Activated naive CD4-positive, alpha-beta T cell treated with anti-CD3 and anti-CD28 coated beads, Interleukin-2, amount 50 U/mL, for 72 hours (primary cell): ENCODE data around the gene UNKL. TPM values are rescaled to one million over a fixed set of nuclear protein-coding genes. Genes with fewer than 3 reads are reported as not detected.

ENCODE experiments used
- ATAC-seq, 2 donors: fragments of 150-1000 bp; cut with Tn5 transposase; 2 replicates each; pipeline ENCODE4 v1.10.0; 2021; ENCODE audit warnings: mild to moderate bottlenecking in 2 of 2, moderate library complexity in 2 of 2
- DNase-seq, 2 donors: peaks; one replicate each; pipeline ENCODE4 v3.0.0; 2021 to 2022; ENCODE audit warnings: low spot score in 2 of 2
- H3K27ac Mint-ChIP-seq, 2 donors: one replicate each; pipeline ENCODE4 v1.8.0; 2022; ENCODE audit warnings: mild to moderate bottlenecking in 2 of 2, mixed read lengths in 2 of 2
- H3K36me3 Mint-ChIP-seq, 2 donors: one replicate each; pipeline ENCODE4 v1.8.0; 2022; ENCODE audit warnings: mixed read lengths in 2 of 2
- H3K9me3 Mint-ChIP-seq, 2 donors: one replicate each; pipeline ENCODE4 v1.8.0; 2022; ENCODE audit warnings: mixed read lengths in 2 of 2
- total RNA-seq, 2 donors: library from RNA; stranded (reverse); gene quantifications; one replicate each; pipeline ENCODE4 v1.2.3, GENCODE V29; 2022

The UNKL gene
- total RNA-seq, 2 donors from 2014 or later, result 38.0 to 72.1 TPM

- DNase-seq (no peak), ATAC-seq (no peak)
- H3K36me3 Mint-ChIP-seq, result peaks cover 4 to 12% of the 10 kb centered on the region in 2 donors
- no peak overlapping the region for H3K27ac Mint-ChIP-seq
- no peaks in the 10 kb centered on the region for H3K9me3 Mint-ChIP-seq
Measured at GRCh38 chr16:1377406-1378010, 37.0 kb downstream of the UNKL start.

GRCh38 chr16:1375741-1376410 is 38.6 kb downstream of the UNKL start:
- Mint-ChIP-seq H3K9me3 (no peaks in the 10 kb centered on the region), H3K36me3 (peaks cover 4 to 12% of the 10 kb centered on the region in 2 donors), H3K27ac (no peak overlapping the region)
- no peak for ATAC-seq
- DNase-seq, result no peak

- Mint-ChIP-seq H3K9me3 (no peaks in the 10 kb centered on the region), H3K36me3 (peaks cover 4 to 12% of the 10 kb centered on the region in 2 donors), H3K27ac (no peak overlapping the region)
- DNase-seq (no peak), ATAC-seq (no peak)
Measured at GRCh38 chr16:1375298-1375640, 39.2 kb downstream of the UNKL start.

GRCh38 chr16:1374418-1375297 is 39.8 kb downstream of the UNKL start:
- ATAC-seq, result no peak
- no peak overlapping the region for H3K27ac Mint-ChIP-seq
- no peaks in the 10 kb centered on the region for H3K9me3 Mint-ChIP-seq
- peaks cover 4 to 12% of the 10 kb centered on the region in 2 donors for H3K36me3 Mint-ChIP-seq
- DNase-seq, result no peak

GRCh38 chr16:1372292-1372950 is 42.1 kb downstream of the UNKL start:
- Mint-ChIP-seq H3K27ac (no peak overlapping the region), H3K36me3 (no peaks in the 10 kb centered on the region), H3K9me3 (no peaks in the 10 kb centered on the region)
- DNase-seq, result no peak
- no peak for ATAC-seq

GRCh38 chr16:1371054-1371978 is 43.2 kb downstream of the UNKL start:
- H3K9me3 Mint-ChIP-seq, result no peaks in the 10 kb centered on the region
- no peak overlapping the region for H3K27ac Mint-ChIP-seq
- ATAC-seq (no peak), DNase-seq (no peak)
- no peaks in the 10 kb centered on the region for H3K36me3 Mint-ChIP-seq

GRCh38 chr16:1367486-1368174 is 46.9 kb downstream of the UNKL start:
- DNase-seq, result no peak
- Mint-ChIP-seq H3K27ac (no peak overlapping the region), H3K9me3 (no peaks in the 10 kb centered on the region), H3K36me3 (peaks cover 0 to 4% of the 10 kb centered on the region in 2 donors)
- no peak for ATAC-seq

- no peak for ATAC-seq
- Mint-ChIP-seq H3K36me3 (peaks cover 0 to 4% of the 10 kb centered on the region in 2 donors), H3K27ac (peak overlapping the region in 1 of 2 donors; percentile 61), H3K9me3 (no peaks in the 10 kb centered on the region)
- no peak for DNase-seq
Measured at GRCh38 chr16:1366712-1367299, 47.7 kb downstream of the UNKL start.

GRCh38 chr16:1366060-1366711 is 48.3 kb downstream of the UNKL start:
- no peak for DNase-seq
- ATAC-seq, result no peak
- Mint-ChIP-seq H3K36me3 (peaks cover 0 to 4% of the 10 kb centered on the region in 2 donors), H3K27ac (peak overlapping the region; percentile 61 to 68), H3K9me3 (no peaks in the 10 kb centered on the region)

GRCh38 chr16:1364510-1364909 is 50.0 kb downstream of the UNKL start:
- ATAC-seq (no peak), DNase-seq (no peak)
- no peak overlapping the region for H3K27ac Mint-ChIP-seq
- H3K36me3 Mint-ChIP-seq, result peaks cover 0 to 4% of the 10 kb centered on the region in 2 donors
- no peaks in the 10 kb centered on the region for H3K9me3 Mint-ChIP-seq

- Mint-ChIP-seq H3K36me3 (peaks cover 0 to 4% of the 10 kb centered on the region in 2 donors), H3K27ac (no peak overlapping the region), H3K9me3 (no peaks in the 10 kb centered on the region)
- DNase-seq, result peak; percentile 75 to 84
- peak; percentile 91 to 92 for ATAC-seq
Measured at GRCh38 chr16:1363501-1364041, 50.9 kb downstream of the UNKL start.

- DNase-seq, result no peak
- Mint-ChIP-seq H3K9me3 (no peaks in the 10 kb centered on the region), H3K36me3 (peaks cover 0 to 4% of the 10 kb centered on the region in 2 donors), H3K27ac (no peak overlapping the region)
- ATAC-seq, result no peak
Measured at GRCh38 chr16:1362807-1363206, 51.7 kb downstream of the UNKL start.

GRCh38 chr16:1361685-1362360 is 52.7 kb downstream of the UNKL start:
- Mint-ChIP-seq H3K9me3 (no peaks in the 10 kb centered on the region), H3K27ac (no peak overlapping the region), H3K36me3 (peaks cover 0 to 4% of the 10 kb centered on the region in 2 donors)
- DNase-seq (no peak), ATAC-seq (no peak)
